H7 (cell line): ENCODE measurements around the gene UBE2E1. TPM values are rescaled to one million over a fixed set of nuclear protein-coding genes. Genes with fewer than 3 reads are reported as not detected.

Experiments
- DNase-seq: peaks from one replicate; pipeline ENCODE4 v3.0.0; 2012
- H3K27me3 ChIP-seq: 2 replicates; pipeline ENCODE4 v1.6.0; 2011; ENCODE audit warnings: mild to moderate bottlenecking, low read length; ENCODE audit not compliant: control insufficient read depth, insufficient read depth
- H3K36me3 ChIP-seq: replicated peaks from 2 replicates; pipeline ENCODE4 v1.5.1; 2011; ENCODE audit warnings: low read length; ENCODE audit not compliant: control insufficient read depth, insufficient read depth
- H3K4me3 ChIP-seq: 2 replicates; pipeline ENCODE4 v1.5.1; 2011; ENCODE audit warnings: low read depth, mild to moderate bottlenecking, control low read depth, low read length, moderate library complexity; ENCODE audit not compliant: insufficient read depth
- total RNA-seq: library from RNA; depleted of rRNA; stranded (reverse); fragments of >200 nt; shearing (Covaris generic); gene quantifications from 2 replicates; pipeline ENCODE4 v1.2.3, GENCODE V29; 2014; rRNA removed

UBE2E1 gene
- 138 and 159 TPM in 2 replicates for total RNA-seq

DNA sequence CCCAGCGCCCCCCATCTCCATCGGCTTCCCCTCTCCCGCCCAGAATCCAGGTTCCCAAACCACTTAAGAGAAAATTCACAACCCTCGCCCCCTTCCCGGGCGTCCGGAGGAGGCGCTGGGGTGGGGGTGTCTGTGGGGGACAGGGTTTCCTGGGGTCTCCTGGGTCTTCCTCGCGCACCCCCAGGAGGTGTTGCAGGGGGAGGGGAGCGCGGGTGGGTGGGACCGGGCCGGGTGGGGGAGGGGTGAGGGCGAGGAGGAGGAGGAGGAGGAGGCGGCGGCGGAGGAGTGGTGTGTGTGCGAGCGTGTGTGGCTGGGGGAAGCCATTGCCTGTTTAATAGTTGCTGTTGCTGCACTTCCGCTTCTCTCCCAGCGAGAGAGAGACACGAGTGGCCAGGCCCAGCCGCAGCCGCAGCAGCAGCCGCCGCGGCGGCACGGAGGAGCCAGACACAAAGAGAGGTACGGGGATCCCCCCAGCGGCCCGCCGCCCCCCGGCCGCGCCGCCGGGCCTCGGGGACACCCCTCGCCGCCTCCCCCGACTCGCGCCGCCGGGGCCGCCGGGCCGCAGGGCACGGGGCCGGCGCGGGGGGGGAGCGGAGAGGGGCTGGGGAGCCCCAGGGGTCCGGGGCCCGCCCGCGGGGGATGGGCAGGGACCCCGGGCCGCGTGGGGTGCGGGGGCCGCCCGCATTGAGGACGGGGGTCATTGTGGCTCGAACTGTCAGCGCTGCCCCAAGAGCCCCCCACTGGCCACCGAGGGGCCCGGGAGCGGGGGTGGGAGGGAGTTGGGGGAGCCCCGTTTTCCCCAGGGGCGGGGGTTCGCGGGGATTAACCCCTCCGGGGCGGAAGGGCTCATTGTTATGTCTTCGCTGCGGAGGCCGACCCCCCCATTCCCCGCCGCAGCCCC lies at the start of gene UBE2E1:
TSS of gene UBE2E1 (plus strand) at position 323 of the 901 bp plus-strand sequence. CDS start 1,315 bp downstream, outside the sequence.
- Histone ChIP-seq H3K4me3 (peak within 1 kb of the TSS; percentile 82), H3K36me3 (no peaks in the 10 kb centered on the region; the same call in none of the 2 replicates), H3K27me3 (no peaks in the 10 kb centered on the region; the same call in 1 of the 2 replicates)
- peak; percentile 84 for DNase-seq

GRCh38 chr3:23756206-23756840 lies 49.4 kb upstream of the UBE2E1 start:
- no peaks in the 10 kb centered on the region for H3K36me3 ChIP-seq
- no peaks in the 10 kb centered on the region for H3K27me3 ChIP-seq
- H3K4me3 ChIP-seq: no peak overlapping the region
- DNase-seq: no peak

- Histone ChIP-seq H3K27me3 (no peaks in the 10 kb centered on the region), H3K36me3 (no peaks in the 10 kb centered on the region), H3K4me3 (no peak overlapping the region)
- no peak for DNase-seq
Observed at GRCh38 chr3:23758253-23758838, 47.4 kb upstream of the UBE2E1 start.

DNA sequence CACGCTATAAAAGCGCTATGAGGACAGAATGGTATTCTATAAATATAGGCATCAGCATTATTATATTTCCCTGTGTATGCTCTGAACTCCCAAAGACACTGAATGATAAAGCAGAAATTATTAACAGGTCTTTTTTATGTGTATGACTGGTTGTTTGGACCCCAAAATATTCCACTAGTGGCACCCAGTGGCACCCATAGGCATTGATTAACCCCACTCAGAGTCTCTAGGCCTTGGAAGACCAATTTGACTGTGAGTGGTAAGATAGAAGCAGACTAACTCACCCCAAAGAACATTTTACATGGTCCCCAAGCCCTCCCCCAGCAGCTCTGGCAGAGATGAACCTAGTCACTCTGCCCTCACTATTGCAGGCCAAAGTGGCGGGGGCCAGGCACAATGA lies 45.4 kb upstream of the UBE2E1 start:
- no peak overlapping the region for H3K4me3 ChIP-seq

GRCh38 chr3:23760871-23761373 lies 44.8 kb upstream of the UBE2E1 start:
- Histone ChIP-seq H3K4me3 (no peak overlapping the region), H3K36me3 (no peaks in the 10 kb centered on the region), H3K27me3 (no peaks in the 10 kb centered on the region)
- DNase-seq: peak; percentile 36

More for the DNA sequence above, 45.4 kb upstream of the UBE2E1 start:
- no peaks in the 10 kb centered on the region for H3K36me3 ChIP-seq
- no peak for DNase-seq
- no peaks in the 10 kb centered on the region for H3K27me3 ChIP-seq

DNA sequence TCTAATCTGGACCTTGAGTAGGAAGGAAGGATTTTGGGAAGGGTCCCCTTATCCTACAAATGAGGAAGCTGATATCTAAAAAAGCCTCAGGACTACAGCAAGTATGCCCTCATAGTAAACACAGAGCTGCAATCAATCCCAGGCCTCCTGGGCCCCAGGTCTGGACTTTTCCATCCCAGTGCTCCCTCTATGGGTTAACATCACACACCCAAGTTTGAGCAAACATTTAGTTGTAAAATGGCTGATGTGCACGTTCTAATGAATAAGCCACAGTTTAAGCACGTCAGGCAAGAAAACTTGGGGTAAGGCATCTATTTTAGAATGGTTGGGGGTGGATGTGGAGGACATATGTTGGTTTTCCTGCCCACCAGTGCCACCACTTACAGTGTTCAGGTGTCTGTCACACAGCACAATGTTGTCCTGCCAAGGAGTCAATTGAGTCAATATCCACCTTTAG lies 44.3 kb upstream of the UBE2E1 start:
- DNase-seq: peak; percentile 77
- H3K36me3 ChIP-seq: no peaks in the 10 kb centered on the region
- no peaks in the 10 kb centered on the region for H3K27me3 ChIP-seq
- H3K4me3 ChIP-seq: no peak overlapping the region

GRCh38 chr3:23762214-23762613 lies 43.5 kb upstream of the UBE2E1 start:
- H3K27me3 ChIP-seq: no peaks in the 10 kb centered on the region
- no peak for DNase-seq
- H3K36me3 ChIP-seq: no peaks in the 10 kb centered on the region
- H3K4me3 ChIP-seq: no peak overlapping the region

GRCh38 chr3:23762759-23763477 lies 42.8 kb upstream of the UBE2E1 start:
- Histone ChIP-seq H3K27me3 (no peaks in the 10 kb centered on the region), H3K36me3 (no peaks in the 10 kb centered on the region), H3K4me3 (no peak overlapping the region)
- DNase-seq: peak; percentile 36

DNA sequence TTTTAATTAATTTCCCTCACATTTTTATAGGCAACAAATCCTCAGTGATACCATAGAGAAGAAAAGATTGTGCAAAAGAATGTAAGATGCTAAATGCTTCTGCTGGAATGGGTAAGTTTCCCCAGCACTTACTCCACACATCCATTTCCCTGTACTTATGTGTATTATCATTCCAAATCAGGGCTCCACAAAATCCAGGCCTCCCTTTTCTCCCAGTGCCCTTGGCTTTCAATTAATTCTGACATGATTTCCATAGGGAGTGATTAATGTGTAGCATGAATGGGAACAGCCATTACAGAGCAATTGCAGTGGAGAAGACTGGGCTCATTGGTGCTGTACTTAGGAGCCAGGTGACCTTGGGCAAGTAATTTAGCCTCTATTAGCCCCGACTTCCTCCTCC lies 41.3 kb upstream of the UBE2E1 start:
- Histone ChIP-seq H3K36me3 (no peaks in the 10 kb centered on the region), H3K27me3 (no peaks in the 10 kb centered on the region), H3K4me3 (no peak overlapping the region)
- DNase-seq: no peak

DNA sequence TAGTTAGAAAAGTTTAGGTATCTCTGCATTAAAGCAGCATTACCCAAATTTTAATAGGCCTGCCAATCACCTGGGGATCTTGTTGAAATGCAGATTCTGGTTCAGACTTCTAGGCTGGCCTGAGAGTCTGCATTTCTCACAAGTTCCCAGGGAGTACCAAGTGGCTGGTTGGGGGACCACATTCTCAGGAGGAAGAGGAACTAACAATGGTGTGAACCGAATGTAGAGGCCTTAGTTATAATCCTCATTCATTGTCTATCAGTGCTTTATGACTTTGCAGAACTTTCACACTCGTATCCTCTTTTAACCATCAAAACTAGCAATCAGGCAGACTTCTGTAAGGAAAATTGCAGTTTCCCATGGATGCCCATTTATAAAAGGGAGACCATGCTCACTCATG lies 38.2 kb upstream of the UBE2E1 start:
- Histone ChIP-seq H3K36me3 (no peaks in the 10 kb centered on the region), H3K27me3 (no peaks in the 10 kb centered on the region), H3K4me3 (no peak overlapping the region)
- DNase-seq: no peak

DNA sequence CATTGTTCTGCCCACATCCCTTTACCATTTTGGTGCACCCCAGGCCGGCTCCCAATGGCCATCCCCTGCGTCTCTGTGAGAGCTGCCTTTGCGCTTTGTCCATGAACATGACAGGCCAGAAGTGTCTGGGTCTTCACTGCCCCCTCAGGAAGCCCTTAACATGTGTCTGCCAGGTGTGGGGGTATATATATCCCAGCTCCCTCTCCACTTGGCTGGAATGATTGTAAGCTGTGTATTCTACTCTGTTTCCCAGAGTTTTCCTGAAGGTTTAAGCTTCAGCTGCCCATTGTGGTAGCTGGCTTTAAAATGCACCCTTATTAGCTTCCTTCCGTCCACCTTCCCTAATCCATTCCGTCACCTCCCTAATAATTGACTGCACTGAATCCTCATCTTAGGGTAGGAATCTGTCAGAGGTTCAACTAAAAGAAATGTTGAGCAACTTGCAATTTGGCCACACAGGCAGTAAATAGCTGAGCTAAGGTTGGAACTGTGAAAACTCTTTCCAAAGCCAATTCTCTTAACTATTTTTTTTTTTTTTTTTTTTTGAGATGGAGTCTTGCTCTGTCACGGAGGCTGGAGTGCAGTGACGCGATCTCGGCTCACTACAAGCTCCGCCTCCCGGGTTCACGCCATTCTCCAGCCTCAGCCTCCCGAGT lies 30.4 kb upstream of the UBE2E1 start:
- H3K27me3 ChIP-seq: no peaks in the 10 kb centered on the region
- no peak for DNase-seq
- no peaks in the 10 kb centered on the region for H3K36me3 ChIP-seq
- no peak overlapping the region for H3K4me3 ChIP-seq

- DNase-seq: no peak
Observed at GRCh38 chr3:23776352-23776891, 29.3 kb upstream of the UBE2E1 start.

DNA sequence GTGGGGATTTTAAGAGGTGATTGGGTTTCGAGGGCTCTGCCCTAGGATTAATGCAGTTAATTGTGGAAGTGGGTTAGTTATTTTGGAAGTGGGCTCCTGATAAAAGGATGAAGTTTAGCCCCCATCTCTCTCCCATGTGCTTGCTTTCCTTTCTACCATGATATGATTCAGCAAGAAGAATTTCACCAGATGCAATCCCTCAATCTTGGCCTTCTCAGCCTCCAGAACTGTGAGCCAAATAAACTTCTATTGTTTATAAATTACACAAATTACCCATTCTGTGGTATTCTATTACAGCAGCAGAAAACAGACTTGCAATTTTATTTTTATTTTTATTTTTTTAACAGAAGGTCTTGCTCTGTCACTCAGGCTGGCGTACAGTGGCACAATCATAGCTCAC lies 27.3 kb upstream of the UBE2E1 start:
- Histone ChIP-seq H3K36me3 (no peaks in the 10 kb centered on the region), H3K4me3 (no peak overlapping the region), H3K27me3 (no peaks in the 10 kb centered on the region)
- DNase-seq: no peak

More at GRCh38 chr3:23776352-23776891, 29.3 kb upstream of the UBE2E1 start:
- no peak overlapping the region for H3K4me3 ChIP-seq
- H3K27me3 ChIP-seq: no peaks in the 10 kb centered on the region
- no peaks in the 10 kb centered on the region for H3K36me3 ChIP-seq
